Right renal cortex interstitium (tissue), 3 donors: ENCODE measurements around the gene GRID2. TPM values are rescaled to one million over a fixed set of nuclear protein-coding genes. Genes with fewer than 3 reads are reported as not detected.
"Not testable (repeated sequence)": the region's sequence is repeated elsewhere in the genome, so short reads cannot be mapped to it uniquely, and the experiment has no call there.

Experiments
- DNase-seq, 3 donors: peaks; one replicate each; pipeline ENCODE4 v3.0.0-alpha.2; 2013; ENCODE audit warnings: low read depth in 3 of 3, low spot score in 2 of 3
- polyA plus RNA-seq, 3 donors: library from polyadenylated mRNA; unstranded; fragments of 120-200 nt; gene quantifications; one replicate each; pipeline ENCODE4 v1.2.1, GENCODE V29; 2013; ENCODE audit not compliant: insufficient read length in 3 of 3

Gene GRID2
- polyA plus RNA-seq, 3 donors: 4.9 to 7.5 (median 7.2) TPM

DNA sequence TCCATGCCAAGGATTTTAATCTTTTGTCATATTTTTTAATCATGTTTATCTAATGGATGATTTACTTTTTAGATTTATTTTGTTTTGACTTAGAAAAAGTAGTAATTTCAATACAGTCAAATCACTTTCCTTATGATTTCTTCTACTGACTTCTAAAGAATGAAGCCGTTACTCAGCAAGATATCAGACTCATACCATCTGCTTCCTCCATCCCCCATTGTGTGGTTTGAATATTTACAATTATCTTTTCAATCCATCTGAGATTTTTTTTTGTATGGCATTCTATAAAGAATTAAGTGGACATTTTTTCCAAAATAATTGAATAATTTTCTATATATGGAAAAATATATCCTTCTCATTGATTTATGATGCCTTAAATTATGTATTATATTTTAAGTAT is 959.4 kb downstream of the GRID2 start:
- no peak for DNase-seq

DNA sequence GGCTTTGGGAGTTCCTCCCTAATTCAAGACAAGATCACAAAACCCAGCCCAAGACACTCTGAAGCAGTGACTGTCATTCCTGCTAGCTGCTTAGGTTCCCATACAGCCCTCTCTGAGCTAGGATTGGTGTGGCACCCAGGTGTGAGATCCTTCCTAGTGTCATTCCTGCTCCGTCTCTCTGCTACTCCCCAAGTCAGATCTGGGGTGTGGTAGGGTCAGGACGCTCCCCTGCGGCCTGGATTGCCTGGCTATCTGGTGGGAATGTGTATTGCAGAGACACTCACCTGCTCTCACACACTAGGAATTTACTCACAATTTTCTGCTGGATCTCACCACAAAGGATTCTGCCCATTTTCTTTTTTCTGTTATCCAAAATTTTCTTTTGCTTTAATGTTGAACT is 964.0 kb downstream of the GRID2 start:
- DNase-seq: no peak

- DNase-seq: no peak
Observed at GRCh38 chr4:93285346-93285745, 981.6 kb downstream of the GRID2 start.

DNA sequence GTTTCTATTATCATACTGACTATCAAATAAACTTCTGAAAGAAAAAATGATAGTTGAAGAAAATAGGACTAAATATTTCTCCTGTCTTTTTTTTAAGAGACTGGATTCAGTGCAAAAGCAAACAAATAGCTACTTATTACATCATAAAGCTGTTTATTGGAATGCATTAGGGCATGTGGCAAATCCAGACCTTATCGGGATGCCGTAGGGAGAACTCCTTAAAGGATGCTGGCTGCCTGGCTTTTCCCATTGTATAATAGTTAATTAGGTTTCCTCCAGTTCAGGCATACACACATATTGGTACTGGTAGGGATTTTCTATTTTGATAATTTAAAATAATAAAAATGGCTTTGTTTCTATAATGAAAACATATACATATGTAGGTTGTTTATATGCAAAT is 985.5 kb downstream of the GRID2 start:
- no peak for DNase-seq

GRCh38 chr4:93289831-93290230 is 986.1 kb downstream of the GRID2 start:
- DNase-seq: no peak

DNA sequence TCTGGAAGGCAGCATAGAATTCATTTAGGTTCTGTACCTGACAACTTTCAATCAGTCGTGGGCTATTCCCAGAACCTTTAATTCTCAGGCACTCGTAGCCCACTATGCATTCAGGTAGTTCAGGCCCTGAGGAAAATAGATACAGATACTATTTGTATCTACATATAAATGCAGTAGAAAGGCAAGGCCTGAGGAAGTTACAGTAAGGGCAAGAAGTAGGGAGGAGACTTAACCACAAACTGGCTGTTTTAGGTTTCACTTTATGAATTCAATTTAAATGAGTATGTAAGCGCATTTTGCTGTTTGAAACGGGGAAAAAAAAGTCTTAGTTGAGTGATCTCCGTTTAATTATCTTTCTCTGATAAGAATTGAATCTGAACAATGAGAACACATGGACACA is 995.4 kb downstream of the GRID2 start:
- DNase-seq: no peak

DNA sequence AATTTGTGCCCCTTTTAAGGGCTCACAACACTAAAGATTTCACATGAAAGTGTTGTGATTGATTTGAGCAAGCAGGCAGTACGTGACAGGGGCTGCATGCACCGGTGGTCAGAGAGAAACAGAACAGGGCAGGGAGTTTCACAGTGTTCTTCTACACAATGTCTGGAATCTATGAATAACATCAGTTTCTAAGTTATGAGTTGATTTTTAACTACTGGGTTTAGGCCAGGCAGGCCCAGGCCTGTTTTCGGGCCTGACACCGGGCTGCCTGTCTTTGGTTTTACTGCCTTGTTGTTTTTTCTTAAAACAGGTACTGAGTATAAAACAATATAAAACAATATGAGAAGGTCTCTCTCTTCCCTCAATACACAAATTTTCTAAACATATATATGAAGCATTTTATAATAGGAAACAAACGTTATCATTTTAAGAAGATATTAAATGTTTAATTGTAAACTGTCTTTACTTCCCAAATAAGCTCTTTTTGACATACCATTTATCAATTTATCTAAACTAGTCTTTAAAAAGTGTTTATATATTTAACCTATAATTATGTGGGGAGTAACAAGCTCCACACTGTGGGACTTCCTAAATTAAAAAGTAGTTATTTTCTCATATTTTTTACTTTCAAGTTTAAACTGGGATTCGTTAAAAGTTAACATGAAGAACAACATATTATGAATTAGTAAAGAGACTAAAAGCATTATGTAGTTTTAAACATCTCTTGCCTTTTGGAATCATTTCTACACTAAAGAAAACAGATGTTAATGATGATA is 997.2 kb downstream of the GRID2 start:
- DNase-seq: not testable (repeated sequence)

DNA sequence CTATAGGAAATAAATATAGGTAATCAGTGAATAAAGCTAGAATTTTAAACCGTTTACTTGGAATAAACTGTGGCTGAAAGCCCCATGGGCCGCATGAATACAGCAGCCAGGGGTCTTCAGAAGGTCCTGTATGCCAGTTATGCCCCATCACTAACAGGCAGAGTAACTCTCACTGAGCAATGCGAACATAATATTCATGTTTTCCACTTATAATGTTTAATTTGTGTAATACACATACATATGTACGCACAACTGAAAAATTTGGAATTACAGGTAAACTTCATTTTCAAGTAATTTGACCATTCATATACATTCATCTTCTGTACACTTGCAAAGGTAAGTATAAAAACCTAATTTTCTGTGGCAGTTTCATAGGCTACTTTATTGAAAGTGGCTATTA is 998.5 kb downstream of the GRID2 start:
- DNase-seq: no peak

- no peak for DNase-seq
Observed at GRCh38 chr4:93303440-93303839, 999.7 kb downstream of the GRID2 start.

- DNase-seq: no peak
Observed at GRCh38 chr4:93312299-93312698, 1008.5 kb downstream of the GRID2 start.

DNA sequence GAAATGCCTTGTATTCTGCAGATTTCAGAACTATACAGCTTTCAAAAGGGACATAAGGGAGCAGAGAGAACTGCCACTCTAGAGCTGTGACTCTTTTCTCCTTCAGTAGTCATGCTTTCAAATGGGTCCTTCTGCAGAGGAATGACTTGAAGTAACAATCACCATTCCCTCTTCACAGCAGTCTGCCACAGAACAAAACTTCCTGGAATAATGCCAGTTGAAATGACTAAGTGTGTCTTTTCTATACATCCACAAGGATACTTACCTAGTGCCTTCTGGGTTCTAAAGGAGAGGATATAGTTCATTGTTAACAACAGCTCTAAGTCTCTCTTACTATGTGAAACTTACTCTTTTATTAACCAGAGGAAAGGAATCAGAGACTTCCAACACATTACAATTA is 1009.4 kb downstream of the GRID2 start:
- DNase-seq: no peak

GRCh38 chr4:93317057-93317456 is 1013.3 kb downstream of the GRID2 start:
- DNase-seq: no peak

GRCh38 chr4:93317561-93317960 is 1013.8 kb downstream of the GRID2 start:
- no peak for DNase-seq

DNA sequence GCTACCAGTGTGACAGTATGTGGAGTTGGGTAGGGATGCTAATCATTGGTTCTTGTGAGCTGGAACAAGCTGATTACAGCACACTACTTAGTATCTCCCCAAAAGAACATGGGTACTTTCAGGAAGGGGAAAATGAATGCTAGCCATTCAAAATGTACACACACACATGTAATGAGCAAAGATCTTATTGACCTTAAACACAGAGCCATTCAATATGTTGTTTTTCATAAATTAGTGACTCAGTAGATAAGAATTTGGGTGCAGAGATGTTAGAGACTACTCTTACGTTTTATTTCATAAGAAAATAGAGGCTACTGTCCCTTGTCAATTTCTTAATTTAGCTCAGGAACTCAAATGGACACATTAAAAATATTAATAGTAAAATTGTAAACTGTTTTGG is 1015.3 kb downstream of the GRID2 start:
- DNase-seq: no peak

DNA sequence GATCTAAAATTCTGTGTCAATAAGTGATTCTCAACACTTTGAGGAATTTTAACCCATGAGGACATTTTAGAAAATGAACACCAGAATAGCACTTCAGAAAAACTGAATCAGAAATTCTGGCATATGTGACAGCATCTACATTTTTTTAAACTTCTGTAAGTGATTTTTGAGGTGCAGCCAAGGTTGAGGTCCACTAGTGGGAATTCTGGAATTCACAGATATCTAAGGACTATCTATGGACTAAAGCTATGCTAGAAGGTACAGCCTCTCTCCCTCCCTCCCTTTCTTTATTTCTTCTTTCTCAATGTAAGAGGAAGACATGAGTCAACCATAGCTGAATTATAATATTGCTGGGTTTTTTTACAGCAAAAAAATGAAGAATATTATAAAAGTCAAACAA is 1016.6 kb downstream of the GRID2 start:
- DNase-seq: no peak

DNA sequence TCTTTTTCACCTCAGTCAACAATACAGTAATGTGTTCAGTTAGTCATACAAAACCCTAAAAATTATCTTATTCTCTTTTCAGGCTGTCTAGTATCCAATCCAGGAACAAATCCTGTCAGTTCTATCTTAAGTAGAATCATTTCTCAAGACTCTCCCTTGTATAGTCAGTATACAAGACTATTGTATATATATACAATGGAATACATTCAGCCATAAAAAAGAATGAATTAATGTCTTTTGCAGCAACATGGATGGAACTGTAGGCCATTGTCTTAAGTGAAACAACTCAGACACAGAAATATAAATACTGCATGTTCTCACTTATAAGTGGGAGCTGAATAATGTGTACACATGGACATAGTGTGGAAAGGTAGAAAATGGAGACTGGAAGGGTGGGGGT is 1023.6 kb downstream of the GRID2 start:
- no peak for DNase-seq

DNA sequence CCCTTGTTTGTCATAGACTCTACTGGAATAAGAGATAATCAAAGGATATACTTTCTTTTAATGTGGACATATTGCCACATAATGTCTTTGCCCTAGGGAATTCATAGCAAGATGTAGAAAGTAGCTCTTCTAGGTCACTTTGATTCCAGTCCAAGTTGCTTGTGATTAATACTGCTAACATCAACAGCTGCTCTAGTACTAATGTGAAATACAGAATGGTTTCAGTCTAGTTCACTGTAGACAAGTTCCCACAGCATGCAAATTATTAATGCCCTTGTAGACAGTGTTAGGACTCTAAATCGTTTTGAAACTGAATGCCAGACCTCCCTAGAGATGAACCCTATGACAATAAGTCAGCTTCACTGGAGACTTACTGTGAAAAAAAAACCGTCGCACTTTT is 1030.2 kb downstream of the GRID2 start:
- peak in 1 of 3 donors; percentile 12 for DNase-seq

DNA sequence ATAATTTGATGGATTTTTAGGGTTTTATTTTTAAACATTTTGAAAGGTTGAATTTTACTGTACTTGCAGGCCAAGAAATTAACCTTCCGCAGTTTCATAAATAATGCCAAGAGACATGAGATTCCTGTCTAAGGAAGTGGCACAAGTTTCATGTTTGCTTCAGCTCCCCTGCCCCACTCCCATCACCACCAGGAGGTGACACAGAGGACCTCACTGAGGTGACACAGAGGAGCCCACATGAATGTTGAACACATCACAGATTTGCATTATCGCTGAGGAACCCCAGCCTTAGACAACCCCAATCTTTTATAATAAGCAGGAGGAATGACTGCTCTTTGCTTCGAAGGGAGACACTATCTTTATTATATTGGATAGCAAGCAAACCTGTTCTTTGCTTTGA is 1033.4 kb downstream of the GRID2 start:
- no peak for DNase-seq

- DNase-seq: no peak
Observed at GRCh38 chr4:93342738-93343137, 1039.0 kb downstream of the GRID2 start.

DNA sequence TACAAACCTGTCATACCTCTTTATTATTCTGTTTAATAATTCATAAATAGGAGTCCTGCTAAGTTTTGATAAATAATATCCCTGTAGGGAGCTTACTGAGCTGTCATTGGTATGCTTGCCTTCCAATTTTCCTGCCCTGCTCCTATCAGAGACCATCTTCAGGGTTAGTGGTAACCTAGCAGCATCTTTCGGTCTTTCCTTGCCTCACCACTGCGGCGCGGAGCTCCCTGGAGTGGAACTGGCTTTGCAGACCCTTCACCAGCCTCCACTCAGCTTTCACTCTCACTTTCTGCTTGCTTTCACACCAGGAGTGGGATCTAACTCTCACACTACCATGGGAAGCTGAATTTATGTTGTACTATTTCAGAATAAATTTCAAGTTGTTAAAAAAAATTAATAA is 1043.1 kb downstream of the GRID2 start:
- DNase-seq: no peak

- no peak for DNase-seq
Observed at GRCh38 chr4:93348896-93349295, 1045.1 kb downstream of the GRID2 start.

DNA sequence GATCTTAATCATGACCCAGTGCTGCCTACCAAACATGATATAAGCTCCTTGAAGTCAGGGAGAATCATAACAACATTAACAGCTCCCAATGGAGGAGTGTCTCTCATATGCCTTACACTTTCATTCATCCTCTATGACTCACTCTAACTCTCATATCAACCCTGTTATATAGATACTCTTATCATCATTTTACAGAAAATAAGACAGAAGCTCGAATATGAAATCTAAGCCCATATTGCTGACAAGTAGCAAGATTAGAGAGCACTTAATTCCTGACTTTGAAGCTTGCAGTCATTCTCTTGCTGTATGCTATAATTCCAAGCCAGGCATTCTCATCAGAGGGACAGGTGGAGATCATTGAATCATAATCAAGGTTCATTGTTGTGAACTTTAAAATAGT is 1048.1 kb downstream of the GRID2 start:
- DNase-seq: no peak

DNA sequence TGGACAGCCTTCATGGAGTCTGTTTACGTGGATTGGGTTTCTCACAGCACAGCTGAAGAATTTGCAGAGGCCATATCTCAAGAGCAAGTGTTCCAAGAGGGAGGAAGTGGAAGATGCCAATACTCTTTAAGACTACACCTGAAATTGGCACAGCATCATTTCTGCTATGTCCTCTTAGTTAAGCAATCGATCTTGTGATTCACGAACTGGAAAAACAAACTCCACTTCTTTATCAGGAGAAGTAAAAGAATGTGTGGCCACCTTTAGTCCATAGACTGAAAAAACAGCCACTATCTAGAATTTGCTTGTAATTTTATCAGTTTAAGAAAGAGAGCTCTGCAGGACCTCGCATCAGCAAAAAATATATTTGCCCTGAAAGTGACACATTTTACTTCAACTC is 1051.6 kb downstream of the GRID2 start:
- DNase-seq: no peak
